GM23338 (cell line): ENCODE results near the gene MLLT3. TPM values are rescaled to one million over a fixed set of nuclear protein-coding genes. Genes with fewer than 3 reads are reported as not detected.

Experiments used
- ATAC-seq: fragments of 200-7000 bp; cut with Tn5 transposase; 3 replicates; pipeline ENCODE4 v1.9.1; 2020
- DNase-seq: peaks from one replicate; pipeline ENCODE4 v3.0.0-alpha.2; 2015; ENCODE audit warnings: low spot score
- H2AFZ ChIP-seq: fragments of 200-600 bp; sonication (generic); 2 replicates; pipeline ENCODE4 v1.8.0; 2016; ENCODE audit warnings: antibody characterized with exemption, mild to moderate bottlenecking, moderate library complexity
- H3F3A ChIP-seq: fragments of 200-600 bp; sonication (generic); replicated peaks from 2 replicates; pipeline ENCODE4 v1.8.0; 2017; ENCODE audit warnings: antibody characterized with exemption, mixed run types, low read depth
- H3K27ac ChIP-seq: fragments of 200-600 bp; sonication (generic); 2 replicates; pipeline ENCODE4 v1.6.1; 2016; ENCODE audit warnings: low read depth
- H3K27me3 ChIP-seq: fragments of 200-600 bp; sonication (generic); 2 replicates; pipeline ENCODE4 v1.8.0; 2016; ENCODE audit warnings: mild to moderate bottlenecking, mixed run types, moderate library complexity; ENCODE audit not compliant: insufficient read depth
- H3K36me3 ChIP-seq: fragments of 200-600 bp; sonication (generic); 2 replicates; pipeline ENCODE4 v1.8.0; 2016; ENCODE audit warnings: mild to moderate bottlenecking; ENCODE audit not compliant: insufficient read depth
- H3K4me1 ChIP-seq: fragments of 200-600 bp; sonication (generic); 2 replicates; pipeline ENCODE4 v1.8.0; 2016; ENCODE audit warnings: mild to moderate bottlenecking, moderate library complexity; ENCODE audit not compliant: insufficient read depth
- H3K4me2 ChIP-seq: fragments of 200-600 bp; sonication (generic); 2 replicates; pipeline ENCODE4 v1.7.1; 2017; ENCODE audit warnings: mixed run types
- H3K4me3 ChIP-seq: fragments of 200-600 bp; sonication (generic); 2 replicates; pipeline ENCODE4 v1.6.1; 2016; ENCODE audit warnings: mixed run types
- H3K79me2 ChIP-seq: fragments of 200-600 bp; sonication (generic); replicated peaks from 2 replicates; pipeline ENCODE4 v1.8.0; 2017; ENCODE audit warnings: mild to moderate bottlenecking; ENCODE audit not compliant: insufficient read depth
- H3K9me2 ChIP-seq: fragments of 200-600 bp; sonication (generic); 2 replicates; pipeline ENCODE4 v1.8.0; 2017; ENCODE audit not compliant: insufficient read depth
- H4K20me1 ChIP-seq: fragments of 200-600 bp; sonication (generic); replicated peaks from 2 replicates; pipeline ENCODE4 v1.8.0; 2017; ENCODE audit warnings: mild to moderate bottlenecking; ENCODE audit not compliant: insufficient read depth
- H3K27ac Mint-ChIP-seq: 2 replicates; pipeline ENCODE4 v1.8.0; 2020; ENCODE audit warnings: inconsistent platforms, mild to moderate bottlenecking, moderate library complexity, mixed read lengths
- H3K27me3 Mint-ChIP-seq: 3 replicates; pipeline ENCODE4 v1.8.0; 2022; ENCODE audit warnings: low read depth, mild to moderate bottlenecking, moderate library complexity, mixed read lengths, inconsistent platforms; ENCODE audit not compliant: insufficient read depth, poor library complexity
- H3K36me3 Mint-ChIP-seq: 3 replicates; pipeline ENCODE4 v1.8.0; 2021; ENCODE audit warnings: low read depth, mild to moderate bottlenecking, inconsistent platforms, moderate library complexity, mixed read lengths
- H3K4me1 Mint-ChIP-seq: 3 replicates; pipeline ENCODE4 v1.8.0; 2020; ENCODE audit warnings: mild to moderate bottlenecking, inconsistent platforms, mixed read lengths
- H3K4me3 Mint-ChIP-seq: 3 replicates; pipeline ENCODE4 v1.8.0; 2021; ENCODE audit warnings: moderate library complexity, mild to moderate bottlenecking, inconsistent platforms, mixed read lengths
- H3K9me3 Mint-ChIP-seq: 3 replicates; pipeline ENCODE4 v1.8.0; 2020; ENCODE audit warnings: moderate library complexity, mild to moderate bottlenecking, inconsistent platforms, mixed read lengths
- CREB1 ChIP-seq: fragments of 250-450 bp; sonication (Bioruptor Pico); IDR thresholded peaks from 2 replicates; pipeline ENCODE4 v1.5.0; 2020; ENCODE audit warnings: low read depth, mild to moderate bottlenecking, moderate library complexity
- EZH2 ChIP-seq: fragments of 200-600 bp; sonication (generic); IDR thresholded peaks from one replicate; pipeline ENCODE4 v1.8.0; 2017; ENCODE audit warnings: antibody characterized with exemption, mild to moderate bottlenecking, low read depth; ENCODE audit not compliant: unreplicated experiment
- EZH2phosphoT487 ChIP-seq: fragments of 200-600 bp; sonication (generic); IDR thresholded peaks from one replicate; pipeline ENCODE4 v1.8.1; 2018; ENCODE audit warnings: antibody characterized with exemption; ENCODE audit not compliant: unreplicated experiment
- JUNB ChIP-seq: IDR thresholded peaks from one replicate; pipeline ENCODE4 v1.6.1; 2016; ENCODE audit warnings: antibody characterized with exemption; ENCODE audit not compliant: unreplicated experiment
- NANOG ChIP-seq: IDR thresholded peaks from 2 replicates; pipeline ENCODE4 v1.6.1; 2016; ENCODE audit warnings: antibody characterized with exemption, borderline replicate concordance
- POLR2AphosphoS5 ChIP-seq: IDR thresholded peaks from 2 replicates; pipeline ENCODE4 v1.6.1; 2016; ENCODE audit warnings: antibody characterized with exemption, low read depth
- STAT1 ChIP-seq: IDR thresholded peaks from one replicate; pipeline ENCODE4 v1.6.1; 2016; ENCODE audit warnings: antibody characterized with exemption; ENCODE audit not compliant: unreplicated experiment
- ZNF114 ChIP-seq: fragments of 250-450 bp; sonication (Bioruptor Pico); IDR thresholded peaks from 2 replicates; pipeline ENCODE4 v1.5.0; 2020; ENCODE audit warnings: mild to moderate bottlenecking, moderate library complexity
- ZNF331 ChIP-seq: fragments of 250-450 bp; sonication (Bioruptor Pico); IDR thresholded peaks from 2 replicates; pipeline ENCODE4 v1.5.0; 2020; ENCODE audit warnings: low read depth, mild to moderate bottlenecking, moderate library complexity
- polyA plus RNA-seq: library from polyadenylated mRNA; unstranded; fragments of >200 nt; fragmentation: Nextera tagmentation; extraction: Ambion mirVana; gene quantifications from 2 replicates; pipeline ENCODE4 v1.2.1, GENCODE V29; 2016
- total RNA-seq: library from RNA; depleted of rRNA; stranded (reverse); fragments of >200 nt; shearing (Covaris generic); gene quantifications from 2 replicates; pipeline ENCODE4 v1.2.3, GENCODE V29; 2014
- TF ChIP-seq, protein P1 (sequence below): IDR thresholded peaks from one replicate; pipeline ENCODE4 v1.6.1; 2018; ENCODE audit warnings: antibody characterized with exemption; ENCODE audit not compliant: unreplicated experiment
- TF ChIP-seq, protein P2 (sequence below): IDR thresholded peaks from 2 replicates; pipeline ENCODE4 v1.6.1; 2016; ENCODE audit warnings: antibody characterized with exemption
- TF ChIP-seq, protein P3 (sequence below): fragments of 250-450 bp; sonication (Bioruptor Pico); IDR thresholded peaks from 2 replicates; pipeline ENCODE4 v1.5.0; 2020; ENCODE audit warnings: mild to moderate bottlenecking, moderate library complexity
- TF ChIP-seq, protein P4 (sequence below), 2 experiments: fragments of 200-600 bp in 1 of 2; sonication (generic) in 1 of 2; conservative IDR thresholded peaks; 2 replicates each; pipeline versions ENCODE4 v1.5.1 to v1.6.1; 2016 to 2017; ENCODE audit warnings: antibody characterized with exemption in 2 of 2, low read depth in 2 of 2, mild to moderate bottlenecking in 2 of 2, moderate library complexity in 1 of 2

MLLT3 gene
- total and polyA plus RNA-seq, 2 experiments from 2014 or later: 7.5 to 9.5 TPM

DNA sequence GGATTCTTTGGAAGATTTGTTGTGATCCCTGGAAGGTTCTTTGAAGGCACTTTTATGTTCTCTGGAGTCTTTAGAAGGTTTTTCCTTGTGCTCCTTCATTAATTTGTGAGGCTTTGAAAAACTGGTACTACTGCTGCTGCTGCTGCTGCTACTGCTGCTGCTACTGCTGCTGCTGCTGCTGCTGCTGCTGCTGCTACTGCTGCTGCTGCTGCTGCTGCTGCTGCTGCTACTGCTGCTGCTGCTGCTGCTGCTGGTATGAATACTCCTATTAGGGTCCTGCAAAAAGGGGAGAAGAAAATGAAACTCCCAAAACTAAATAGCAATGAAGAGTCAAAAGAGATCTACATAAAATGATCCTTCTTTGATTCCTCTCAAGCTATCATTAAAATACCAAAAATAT, 208.1 kb downstream of the MLLT3 start:
- Histone ChIP-seq H2AFZ (no peak overlapping the region), H3F3A (no peaks in the 10 kb centered on the region), H4K20me1 (no peaks in the 10 kb centered on the region), H3K79me2 (no peaks in the 10 kb centered on the region), H3K27me3 (no peaks in the 10 kb centered on the region), H3K4me2 (no peak overlapping the region), H3K4me1 (peaks cover 7% of the 10 kb centered on the region; the same call in 1 of the 2 replicates), H3K9me2 (no peaks in the 10 kb centered on the region), H3K36me3 (no peaks in the 10 kb centered on the region), H3K27ac (no peak overlapping the region), H3K4me3 (no peak overlapping the region)
- no peak overlapping the region for H3K4me3 Mint-ChIP-seq
- ATAC-seq (no peak), DNase-seq (no peak)
- peaks cover 11% of the 10 kb centered on the region; the same call in 2 of the 3 replicates for H3K4me1 Mint-ChIP-seq
- no peaks in the 10 kb centered on the region for H3K9me3 Mint-ChIP-seq
- no peaks in the 10 kb centered on the region for H3K36me3 Mint-ChIP-seq
- no peak overlapping the region for H3K27ac Mint-ChIP-seq
- TF ChIP-seq, protein P1, sequence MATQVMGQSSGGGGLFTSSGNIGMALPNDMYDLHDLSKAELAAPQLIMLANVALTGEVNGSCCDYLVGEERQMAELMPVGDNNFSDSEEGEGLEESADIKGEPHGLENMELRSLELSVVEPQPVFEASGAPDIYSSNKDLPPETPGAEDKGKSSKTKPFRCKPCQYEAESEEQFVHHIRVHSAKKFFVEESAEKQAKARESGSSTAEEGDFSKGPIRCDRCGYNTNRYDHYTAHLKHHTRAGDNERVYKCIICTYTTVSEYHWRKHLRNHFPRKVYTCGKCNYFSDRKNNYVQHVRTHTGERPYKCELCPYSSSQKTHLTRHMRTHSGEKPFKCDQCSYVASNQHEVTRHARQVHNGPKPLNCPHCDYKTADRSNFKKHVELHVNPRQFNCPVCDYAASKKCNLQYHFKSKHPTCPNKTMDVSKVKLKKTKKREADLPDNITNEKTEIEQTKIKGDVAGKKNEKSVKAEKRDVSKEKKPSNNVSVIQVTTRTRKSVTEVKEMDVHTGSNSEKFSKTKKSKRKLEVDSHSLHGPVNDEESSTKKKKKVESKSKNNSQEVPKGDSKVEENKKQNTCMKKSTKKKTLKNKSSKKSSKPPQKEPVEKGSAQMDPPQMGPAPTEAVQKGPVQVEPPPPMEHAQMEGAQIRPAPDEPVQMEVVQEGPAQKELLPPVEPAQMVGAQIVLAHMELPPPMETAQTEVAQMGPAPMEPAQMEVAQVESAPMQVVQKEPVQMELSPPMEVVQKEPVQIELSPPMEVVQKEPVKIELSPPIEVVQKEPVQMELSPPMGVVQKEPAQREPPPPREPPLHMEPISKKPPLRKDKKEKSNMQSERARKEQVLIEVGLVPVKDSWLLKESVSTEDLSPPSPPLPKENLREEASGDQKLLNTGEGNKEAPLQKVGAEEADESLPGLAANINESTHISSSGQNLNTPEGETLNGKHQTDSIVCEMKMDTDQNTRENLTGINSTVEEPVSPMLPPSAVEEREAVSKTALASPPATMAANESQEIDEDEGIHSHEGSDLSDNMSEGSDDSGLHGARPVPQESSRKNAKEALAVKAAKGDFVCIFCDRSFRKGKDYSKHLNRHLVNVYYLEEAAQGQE: no peak
- TF ChIP-seq NANOG (no peak), ZNF114 (CRISPR knock-in tag) (no peak), EZH2 (no peak), CREB1 (CRISPR knock-in tag) (no peak), JUNB (no peak), EZH2phosphoT487 (no peak), ZNF331 (CRISPR knock-in tag) (no peak), POLR2AphosphoS5 (no peak), STAT1 (no peak)
- TF ChIP-seq, protein P2, sequence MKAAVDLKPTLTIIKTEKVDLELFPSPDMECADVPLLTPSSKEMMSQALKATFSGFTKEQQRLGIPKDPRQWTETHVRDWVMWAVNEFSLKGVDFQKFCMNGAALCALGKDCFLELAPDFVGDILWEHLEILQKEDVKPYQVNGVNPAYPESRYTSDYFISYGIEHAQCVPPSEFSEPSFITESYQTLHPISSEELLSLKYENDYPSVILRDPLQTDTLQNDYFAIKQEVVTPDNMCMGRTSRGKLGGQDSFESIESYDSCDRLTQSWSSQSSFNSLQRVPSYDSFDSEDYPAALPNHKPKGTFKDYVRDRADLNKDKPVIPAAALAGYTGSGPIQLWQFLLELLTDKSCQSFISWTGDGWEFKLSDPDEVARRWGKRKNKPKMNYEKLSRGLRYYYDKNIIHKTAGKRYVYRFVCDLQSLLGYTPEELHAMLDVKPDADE: no peak
- TF ChIP-seq, protein P3, sequence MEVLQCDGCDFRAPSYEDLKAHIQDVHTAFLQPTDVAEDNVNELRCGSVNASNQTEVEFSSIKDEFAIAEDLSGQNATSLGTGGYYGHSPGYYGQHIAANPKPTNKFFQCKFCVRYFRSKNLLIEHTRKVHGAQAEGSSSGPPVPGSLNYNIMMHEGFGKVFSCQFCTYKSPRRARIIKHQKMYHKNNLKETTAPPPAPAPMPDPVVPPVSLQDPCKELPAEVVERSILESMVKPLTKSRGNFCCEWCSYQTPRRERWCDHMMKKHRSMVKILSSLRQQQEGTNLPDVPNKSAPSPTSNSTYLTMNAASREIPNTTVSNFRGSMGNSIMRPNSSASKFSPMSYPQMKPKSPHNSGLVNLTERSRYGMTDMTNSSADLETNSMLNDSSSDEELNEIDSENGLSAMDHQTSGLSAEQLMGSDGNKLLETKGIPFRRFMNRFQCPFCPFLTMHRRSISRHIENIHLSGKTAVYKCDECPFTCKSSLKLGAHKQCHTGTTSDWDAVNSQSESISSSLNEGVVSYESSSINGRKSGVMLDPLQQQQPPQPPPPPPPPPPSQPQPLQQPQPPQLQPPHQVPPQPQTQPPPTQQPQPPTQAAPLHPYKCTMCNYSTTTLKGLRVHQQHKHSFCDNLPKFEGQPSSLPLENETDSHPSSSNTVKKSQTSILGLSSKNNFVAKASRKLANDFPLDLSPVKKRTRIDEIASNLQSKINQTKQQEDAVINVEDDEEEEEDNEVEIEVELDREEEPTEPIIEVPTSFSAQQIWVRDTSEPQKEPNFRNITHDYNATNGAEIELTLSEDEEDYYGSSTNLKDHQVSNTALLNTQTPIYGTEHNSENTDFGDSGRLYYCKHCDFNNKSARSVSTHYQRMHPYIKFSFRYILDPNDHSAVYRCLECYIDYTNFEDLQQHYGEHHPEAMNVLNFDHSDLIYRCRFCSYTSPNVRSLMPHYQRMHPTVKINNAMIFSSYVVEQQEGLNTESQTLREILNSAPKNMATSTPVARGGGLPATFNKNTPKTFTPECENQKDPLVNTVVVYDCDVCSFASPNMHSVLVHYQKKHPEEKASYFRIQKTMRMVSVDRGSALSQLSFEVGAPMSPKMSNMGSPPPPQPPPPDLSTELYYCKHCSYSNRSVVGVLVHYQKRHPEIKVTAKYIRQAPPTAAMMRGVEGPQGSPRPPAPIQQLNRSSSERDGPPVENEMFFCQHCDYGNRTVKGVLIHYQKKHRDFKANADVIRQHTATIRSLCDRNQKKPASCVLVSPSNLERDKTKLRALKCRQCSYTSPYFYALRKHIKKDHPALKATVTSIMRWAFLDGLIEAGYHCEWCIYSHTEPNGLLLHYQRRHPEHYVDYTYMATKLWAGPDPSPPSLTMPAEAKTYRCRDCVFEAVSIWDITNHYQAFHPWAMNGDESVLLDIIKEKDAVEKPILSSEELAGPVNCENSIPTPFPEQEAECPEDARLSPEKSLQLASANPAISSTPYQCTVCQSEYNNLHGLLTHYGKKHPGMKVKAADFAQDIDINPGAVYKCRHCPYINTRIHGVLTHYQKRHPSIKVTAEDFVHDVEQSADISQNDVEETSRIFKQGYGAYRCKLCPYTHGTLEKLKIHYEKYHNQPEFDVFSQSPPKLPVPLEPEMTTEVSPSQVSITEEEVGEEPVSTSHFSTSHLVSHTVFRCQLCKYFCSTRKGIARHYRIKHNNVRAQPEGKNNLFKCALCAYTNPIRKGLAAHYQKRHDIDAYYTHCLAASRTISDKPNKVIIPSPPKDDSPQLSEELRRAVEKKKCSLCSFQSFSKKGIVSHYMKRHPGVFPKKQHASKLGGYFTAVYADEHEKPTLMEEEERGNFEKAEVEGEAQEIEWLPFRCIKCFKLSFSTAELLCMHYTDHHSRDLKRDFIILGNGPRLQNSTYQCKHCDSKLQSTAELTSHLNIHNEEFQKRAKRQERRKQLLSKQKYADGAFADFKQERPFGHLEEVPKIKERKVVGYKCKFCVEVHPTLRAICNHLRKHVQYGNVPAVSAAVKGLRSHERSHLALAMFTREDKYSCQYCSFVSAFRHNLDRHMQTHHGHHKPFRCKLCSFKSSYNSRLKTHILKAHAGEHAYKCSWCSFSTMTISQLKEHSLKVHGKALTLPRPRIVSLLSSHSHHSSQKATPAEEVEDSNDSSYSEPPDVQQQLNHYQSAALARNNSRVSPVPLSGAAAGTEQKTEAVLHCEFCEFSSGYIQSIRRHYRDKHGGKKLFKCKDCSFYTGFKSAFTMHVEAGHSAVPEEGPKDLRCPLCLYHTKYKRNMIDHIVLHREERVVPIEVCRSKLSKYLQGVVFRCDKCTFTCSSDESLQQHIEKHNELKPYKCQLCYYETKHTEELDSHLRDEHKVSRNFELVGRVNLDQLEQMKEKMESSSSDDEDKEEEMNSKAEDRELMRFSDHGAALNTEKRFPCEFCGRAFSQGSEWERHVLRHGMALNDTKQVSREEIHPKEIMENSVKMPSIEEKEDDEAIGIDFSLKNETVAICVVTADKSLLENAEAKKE (CRISPR knock-in tag): no peak
- TF ChIP-seq, protein P4, sequence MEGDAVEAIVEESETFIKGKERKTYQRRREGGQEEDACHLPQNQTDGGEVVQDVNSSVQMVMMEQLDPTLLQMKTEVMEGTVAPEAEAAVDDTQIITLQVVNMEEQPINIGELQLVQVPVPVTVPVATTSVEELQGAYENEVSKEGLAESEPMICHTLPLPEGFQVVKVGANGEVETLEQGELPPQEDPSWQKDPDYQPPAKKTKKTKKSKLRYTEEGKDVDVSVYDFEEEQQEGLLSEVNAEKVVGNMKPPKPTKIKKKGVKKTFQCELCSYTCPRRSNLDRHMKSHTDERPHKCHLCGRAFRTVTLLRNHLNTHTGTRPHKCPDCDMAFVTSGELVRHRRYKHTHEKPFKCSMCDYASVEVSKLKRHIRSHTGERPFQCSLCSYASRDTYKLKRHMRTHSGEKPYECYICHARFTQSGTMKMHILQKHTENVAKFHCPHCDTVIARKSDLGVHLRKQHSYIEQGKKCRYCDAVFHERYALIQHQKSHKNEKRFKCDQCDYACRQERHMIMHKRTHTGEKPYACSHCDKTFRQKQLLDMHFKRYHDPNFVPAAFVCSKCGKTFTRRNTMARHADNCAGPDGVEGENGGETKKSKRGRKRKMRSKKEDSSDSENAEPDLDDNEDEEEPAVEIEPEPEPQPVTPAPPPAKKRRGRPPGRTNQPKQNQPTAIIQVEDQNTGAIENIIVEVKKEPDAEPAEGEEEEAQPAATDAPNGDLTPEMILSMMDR (conservative IDR thresholded peaks at IDR 0.05; ENCODE audit: low read depth in 2 of 2): no peak
- no peaks in the 10 kb centered on the region for H3K27me3 Mint-ChIP-seq
